Stimulated activated naive CD4-positive, alpha-beta T cell (primary cell): ENCODE measurements around the gene HNRNPH3.

Experiments used
- DNase-seq, 6 experiments: peaks; one replicate each; lab custom pipeline; 2025; lab: John Stamatoyannopoulos, UW

The HNRNPH3 gene

GRCh38 chr10:68385740-68386139 lies 53.9 kb downstream of the HNRNPH3 start:
- no peak for DNase-seq
